ENCODE data around the gene TTC27.
"Not testable (repeated sequence)": the region's sequence is repeated elsewhere in the genome, so short reads cannot be mapped to it uniquely, and the experiment has no call there.

TTC27 gene

GRCh38 chr2:32844253-32844652 lies 216.4 kb downstream of the TTC27 start:
- Histone ChIP-seq H3K9me3 (ENCODE audit: control insufficient read depth, insufficient read depth, low read length) (no peaks in the 10 kb centered on the region), H3K9ac (ENCODE audit: low read depth, low read length) (no peak overlapping the region), H3K4me1 (ENCODE audit: control insufficient read depth, insufficient read depth, low read length) (no peaks in the 10 kb centered on the region), H3K27me3 (ENCODE audit: control insufficient read depth, insufficient read depth, low read length) (no peaks in the 10 kb centered on the region), H3K4me3 (ENCODE audit: low read depth, low read length) (no peak overlapping the region), H3K36me3 (ENCODE audit: control insufficient read depth, insufficient read depth, low read length) (no peaks in the 10 kb centered on the region)

DNA sequence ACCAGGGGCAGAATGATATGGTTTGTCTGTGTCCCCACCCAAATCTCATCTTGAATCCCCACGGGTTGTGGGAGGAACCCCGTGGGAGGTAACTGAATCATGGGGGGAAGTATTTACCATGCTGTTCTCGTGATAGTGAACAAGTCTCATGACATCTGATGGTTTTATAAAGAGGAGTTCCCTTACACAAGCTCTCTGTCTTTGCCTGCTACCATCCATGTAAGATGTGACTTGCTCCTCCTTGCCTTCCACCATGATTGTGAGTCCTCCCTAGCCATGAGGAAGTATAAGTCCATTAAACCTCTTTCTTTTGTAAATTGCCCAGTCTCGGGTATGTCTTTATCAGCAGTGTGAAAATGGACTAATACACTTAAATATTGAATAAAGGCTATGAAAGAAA lies 218.4 kb downstream of the TTC27 start:
- H3K9me3 ChIP-seq (ENCODE audit: control insufficient read depth, insufficient read depth, low read length); H3K4me3 ChIP-seq (ENCODE audit: low read depth, low read length); H3K36me3 ChIP-seq (ENCODE audit: control insufficient read depth, insufficient read depth, low read length); H3K4me1 ChIP-seq (ENCODE audit: control insufficient read depth, insufficient read depth, low read length); H3K9ac ChIP-seq (ENCODE audit: low read depth, low read length); H3K27me3 ChIP-seq (ENCODE audit: control insufficient read depth, insufficient read depth, low read length): not testable (repeated sequence)

GRCh38 chr2:32847734-32848133 lies 219.9 kb downstream of the TTC27 start:
- H3K36me3 ChIP-seq (ENCODE audit: control insufficient read depth, insufficient read depth, low read length), result no peaks in the 10 kb centered on the region
- no peaks in the 10 kb centered on the region for H3K27me3 ChIP-seq (ENCODE audit: control insufficient read depth, insufficient read depth, low read length)
- no peak overlapping the region for H3K4me3 ChIP-seq (ENCODE audit: low read depth, low read length)
- no peak overlapping the region for H3K9ac ChIP-seq (ENCODE audit: low read depth, low read length)
- H3K9me3 ChIP-seq (ENCODE audit: control insufficient read depth, insufficient read depth, low read length), result no peaks in the 10 kb centered on the region
- no peaks in the 10 kb centered on the region for H3K4me1 ChIP-seq (ENCODE audit: control insufficient read depth, insufficient read depth, low read length)

GRCh38 chr2:32849456-32850194 lies 221.8 kb downstream of the TTC27 start:
- Histone ChIP-seq H3K4me3 (ENCODE audit: low read depth, low read length) (no peak overlapping the region), H3K9me3 (ENCODE audit: control insufficient read depth, insufficient read depth, low read length) (no peaks in the 10 kb centered on the region), H3K4me1 (ENCODE audit: control insufficient read depth, insufficient read depth, low read length) (no peaks in the 10 kb centered on the region), H3K36me3 (ENCODE audit: control insufficient read depth, insufficient read depth, low read length) (no peaks in the 10 kb centered on the region), H3K9ac (ENCODE audit: low read depth, low read length) (no peak overlapping the region), H3K27me3 (ENCODE audit: control insufficient read depth, insufficient read depth, low read length) (no peaks in the 10 kb centered on the region)

- no peaks in the 10 kb centered on the region for H3K9me3 ChIP-seq (ENCODE audit: control insufficient read depth, insufficient read depth, low read length)
- H3K4me3 ChIP-seq (ENCODE audit: low read depth, low read length), result no peak overlapping the region
- no peak overlapping the region for H3K9ac ChIP-seq (ENCODE audit: low read depth, low read length)
- H3K36me3 ChIP-seq (ENCODE audit: control insufficient read depth, insufficient read depth, low read length), result no peaks in the 10 kb centered on the region
- no peaks in the 10 kb centered on the region for H3K4me1 ChIP-seq (ENCODE audit: control insufficient read depth, insufficient read depth, low read length)
- no peaks in the 10 kb centered on the region for H3K27me3 ChIP-seq (ENCODE audit: control insufficient read depth, insufficient read depth, low read length)
These were observed 224.1 kb downstream of the TTC27 start for GRCh38 chr2:32851777-32852439.

GRCh38 chr2:32852856-32853255 lies 225.0 kb downstream of the TTC27 start:
- no peaks in the 10 kb centered on the region for H3K4me1 ChIP-seq (ENCODE audit: control insufficient read depth, insufficient read depth, low read length)
- no peaks in the 10 kb centered on the region for H3K36me3 ChIP-seq (ENCODE audit: control insufficient read depth, insufficient read depth, low read length)
- no peaks in the 10 kb centered on the region for H3K9me3 ChIP-seq (ENCODE audit: control insufficient read depth, insufficient read depth, low read length)
- no peak overlapping the region for H3K9ac ChIP-seq (ENCODE audit: low read depth, low read length)
- H3K27me3 ChIP-seq (ENCODE audit: control insufficient read depth, insufficient read depth, low read length), result no peaks in the 10 kb centered on the region
- no peak overlapping the region for H3K4me3 ChIP-seq (ENCODE audit: low read depth, low read length)

GRCh38 chr2:32856891-32857290 lies 229.0 kb downstream of the TTC27 start:
- H3K27me3 ChIP-seq (ENCODE audit: control insufficient read depth, insufficient read depth, low read length), result no peaks in the 10 kb centered on the region
- no peaks in the 10 kb centered on the region for H3K4me1 ChIP-seq (ENCODE audit: control insufficient read depth, insufficient read depth, low read length)
- no peaks in the 10 kb centered on the region for H3K36me3 ChIP-seq (ENCODE audit: control insufficient read depth, insufficient read depth, low read length)
- H3K4me3 ChIP-seq (ENCODE audit: low read depth, low read length), result no peak overlapping the region
- no peaks in the 10 kb centered on the region for H3K9me3 ChIP-seq (ENCODE audit: control insufficient read depth, insufficient read depth, low read length)
- H3K9ac ChIP-seq (ENCODE audit: low read depth, low read length), result no peak overlapping the region

GRCh38 chr2:32858713-32859112 lies 230.9 kb downstream of the TTC27 start:
- Histone ChIP-seq H3K4me3 (ENCODE audit: low read depth, low read length) (no peak overlapping the region), H3K9ac (ENCODE audit: low read depth, low read length) (no peak overlapping the region), H3K36me3 (ENCODE audit: control insufficient read depth, insufficient read depth, low read length) (no peaks in the 10 kb centered on the region)

DNA sequence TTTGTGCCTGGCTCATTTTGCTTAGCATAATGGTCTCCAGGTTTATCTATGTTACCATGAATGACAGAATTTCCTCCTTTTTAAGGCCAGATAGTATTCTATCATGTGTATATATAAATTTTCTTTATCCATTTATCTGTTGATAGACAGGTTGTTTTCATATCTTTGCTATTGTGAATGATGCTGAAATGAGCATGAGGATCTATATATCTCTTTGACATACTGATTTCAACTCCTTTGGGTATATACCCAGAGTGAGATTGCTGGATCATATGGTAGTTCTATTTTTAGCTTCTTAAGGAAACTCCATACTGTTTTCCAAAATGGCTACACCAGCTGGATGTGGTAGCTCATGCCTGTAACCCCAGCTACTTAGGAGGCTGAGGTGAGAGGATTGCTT lies 232.5 kb downstream of the TTC27 start:
- no peak overlapping the region for H3K4me3 ChIP-seq (ENCODE audit: low read depth, low read length)
- no peak overlapping the region for H3K9ac ChIP-seq (ENCODE audit: low read depth, low read length)
- no peaks in the 10 kb centered on the region for H3K4me1 ChIP-seq (ENCODE audit: control insufficient read depth, insufficient read depth, low read length)
- no peaks in the 10 kb centered on the region for H3K9me3 ChIP-seq (ENCODE audit: control insufficient read depth, insufficient read depth, low read length)
- no peaks in the 10 kb centered on the region for H3K36me3 ChIP-seq (ENCODE audit: control insufficient read depth, insufficient read depth, low read length)
- no peaks in the 10 kb centered on the region for H3K27me3 ChIP-seq (ENCODE audit: control insufficient read depth, insufficient read depth, low read length)

More at GRCh38 chr2:32858713-32859112, 230.9 kb downstream of the TTC27 start:
- H3K4me1 ChIP-seq (ENCODE audit: control insufficient read depth, insufficient read depth, low read length), result no peaks in the 10 kb centered on the region
- H3K27me3 ChIP-seq (ENCODE audit: control insufficient read depth, insufficient read depth, low read length), result no peaks in the 10 kb centered on the region
- no peaks in the 10 kb centered on the region for H3K9me3 ChIP-seq (ENCODE audit: control insufficient read depth, insufficient read depth, low read length)

- no peaks in the 10 kb centered on the region for H3K9me3 ChIP-seq (ENCODE audit: control insufficient read depth, insufficient read depth, low read length)
- H3K36me3 ChIP-seq (ENCODE audit: control insufficient read depth, insufficient read depth, low read length), result no peaks in the 10 kb centered on the region
- no peak overlapping the region for H3K4me3 ChIP-seq (ENCODE audit: low read depth, low read length)
- no peak overlapping the region for H3K9ac ChIP-seq (ENCODE audit: low read depth, low read length)
- no peaks in the 10 kb centered on the region for H3K4me1 ChIP-seq (ENCODE audit: control insufficient read depth, insufficient read depth, low read length)
- no peaks in the 10 kb centered on the region for H3K27me3 ChIP-seq (ENCODE audit: control insufficient read depth, insufficient read depth, low read length)
These were observed 234.6 kb downstream of the TTC27 start for GRCh38 chr2:32862269-32863055.

GRCh38 chr2:32863326-32863725 lies 235.5 kb downstream of the TTC27 start:
- Histone ChIP-seq H3K4me1 (ENCODE audit: control insufficient read depth, insufficient read depth, low read length) (no peaks in the 10 kb centered on the region), H3K36me3 (ENCODE audit: control insufficient read depth, insufficient read depth, low read length) (no peaks in the 10 kb centered on the region), H3K27me3 (ENCODE audit: control insufficient read depth, insufficient read depth, low read length) (no peaks in the 10 kb centered on the region), H3K4me3 (ENCODE audit: low read depth, low read length) (no peak overlapping the region), H3K9me3 (ENCODE audit: control insufficient read depth, insufficient read depth, low read length) (no peaks in the 10 kb centered on the region), H3K9ac (ENCODE audit: low read depth, low read length) (no peak overlapping the region)

GRCh38 chr2:32863803-32864202 lies 236.0 kb downstream of the TTC27 start:
- H3K4me3 ChIP-seq (ENCODE audit: low read depth, low read length), result no peak overlapping the region
- no peaks in the 10 kb centered on the region for H3K4me1 ChIP-seq (ENCODE audit: control insufficient read depth, insufficient read depth, low read length)
- no peaks in the 10 kb centered on the region for H3K9me3 ChIP-seq (ENCODE audit: control insufficient read depth, insufficient read depth, low read length)
- H3K36me3 ChIP-seq (ENCODE audit: control insufficient read depth, insufficient read depth, low read length), result no peaks in the 10 kb centered on the region
- H3K27me3 ChIP-seq (ENCODE audit: control insufficient read depth, insufficient read depth, low read length), result no peaks in the 10 kb centered on the region
- no peak overlapping the region for H3K9ac ChIP-seq (ENCODE audit: low read depth, low read length)

Data from iPS-15b (cell line).